ENCODE measurements around the gene TRABD2B.

The TRABD2B gene

DNA sequence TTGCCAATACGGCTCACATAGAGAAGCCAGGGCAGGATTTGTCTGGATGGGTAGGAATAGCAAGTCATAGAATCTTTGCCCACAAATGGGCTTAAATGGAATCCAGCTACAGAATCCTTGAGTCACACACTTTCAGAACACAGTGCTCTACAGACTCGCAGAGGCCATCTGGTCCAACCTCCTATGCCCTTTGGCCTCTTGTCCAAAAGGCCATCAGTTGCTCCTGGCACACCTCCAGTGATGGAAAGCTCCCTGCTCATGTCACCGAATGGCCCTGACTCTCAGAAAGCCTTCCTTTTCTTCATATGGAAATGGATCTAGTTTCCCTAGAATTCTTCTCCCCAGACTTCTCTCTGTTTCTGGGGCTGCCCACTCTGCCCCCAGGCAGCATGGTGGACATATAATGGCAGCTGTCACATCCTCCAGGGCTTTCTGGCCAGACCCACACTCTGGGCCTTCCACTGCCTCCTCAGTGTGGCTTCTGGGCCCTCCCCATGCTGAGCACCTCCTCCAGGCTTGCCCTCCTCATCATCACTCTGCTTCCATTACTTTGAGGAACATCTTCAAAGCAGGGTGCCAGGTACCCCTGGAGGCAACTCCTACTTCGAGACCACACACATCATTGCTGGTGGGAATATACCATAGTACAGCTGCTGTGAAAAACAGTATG is 33.6 kb upstream of the TRABD2B start:
- Histone ChIP-seq H3K36me3 (ENCODE audit: control insufficient read depth, insufficient read depth, low read length, severe bottlenecking) (no peaks in the 10 kb centered on the region), H3K4me3 (ENCODE audit: low read length) (no peak overlapping the region), H3K9me3 (ENCODE audit: control insufficient read depth, low read length) (no peaks in the 10 kb centered on the region), H3K4me1 (ENCODE audit: control insufficient read depth, insufficient read depth, low read length) (peaks cover 23% of the 10 kb centered on the region), H3K9ac (ENCODE audit: low read length) (no peak overlapping the region), H3K27me3 (replicated peaks; ENCODE audit: control insufficient read depth, insufficient read depth, low read length) (peaks cover 5% of the 10 kb centered on the region)
- DNase-seq (ENCODE audit: low read depth): no peak

DNA sequence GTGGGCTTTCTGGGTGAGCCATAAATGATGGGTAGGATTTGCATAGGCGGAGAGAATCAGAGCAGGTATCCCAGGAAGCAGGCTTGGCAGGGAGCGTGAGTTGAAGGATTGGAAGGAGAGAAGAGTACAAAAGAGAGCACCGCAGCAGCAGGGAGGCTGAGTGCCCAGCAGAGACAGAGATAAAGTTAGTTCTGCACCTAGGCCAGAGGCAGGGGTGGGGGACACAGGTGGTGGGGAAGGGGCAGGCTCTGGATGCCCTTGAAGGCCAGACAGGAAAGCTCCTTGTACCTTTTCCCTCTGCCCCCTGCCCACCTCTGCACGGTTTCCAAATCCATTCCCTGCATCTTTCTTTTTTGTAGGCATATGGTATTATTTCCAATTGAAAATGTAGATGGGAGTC is 33.0 kb upstream of the TRABD2B start:
- peaks cover 5% of the 10 kb centered on the region for H3K27me3 ChIP-seq (replicated peaks; ENCODE audit: control insufficient read depth, insufficient read depth, low read length)
- H3K4me3 ChIP-seq (ENCODE audit: low read length): no peak overlapping the region

DNA sequence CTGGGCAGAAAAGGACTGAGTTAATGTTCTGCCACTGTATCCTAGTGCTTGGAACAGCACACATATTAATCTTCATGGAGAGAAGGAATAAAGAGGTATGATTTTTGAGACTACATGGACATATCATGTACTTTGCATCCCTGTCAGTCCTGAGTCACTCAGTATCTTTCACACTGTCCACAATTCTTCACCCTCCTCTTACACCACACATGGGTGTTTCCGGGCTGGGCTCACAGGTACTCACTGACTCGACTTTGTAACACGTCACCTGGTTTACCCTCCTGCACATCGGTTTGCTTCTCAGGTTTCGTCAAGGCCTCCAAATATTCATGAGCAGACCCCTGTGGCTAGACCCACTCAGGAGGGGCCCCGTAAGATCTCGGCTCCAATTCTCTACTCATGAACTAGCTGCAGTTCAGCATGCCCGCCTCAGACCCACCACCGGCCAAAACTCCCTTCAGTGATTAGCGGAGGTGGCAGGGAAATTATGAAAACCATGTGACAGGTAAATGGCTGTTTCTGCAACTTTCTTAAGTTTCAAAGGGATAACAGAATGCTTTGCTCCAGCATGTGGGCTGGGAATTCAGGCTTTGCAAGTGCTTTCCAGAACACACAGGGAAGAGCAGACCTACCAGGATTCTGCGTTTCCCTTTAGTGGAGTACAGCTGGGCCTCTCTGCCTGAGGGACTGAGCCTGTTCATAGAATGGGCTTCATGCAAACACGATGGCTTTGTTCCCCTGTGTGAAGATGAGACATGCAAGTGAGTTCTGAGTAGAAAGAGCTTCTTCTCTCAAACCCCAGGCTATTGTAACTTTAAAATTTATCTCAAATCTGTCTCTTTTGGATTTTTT is 31.3 kb upstream of the TRABD2B start:
- Histone ChIP-seq H3K4me3 (ENCODE audit: low read length) (no peak overlapping the region), H3K36me3 (ENCODE audit: control insufficient read depth, insufficient read depth, low read length, severe bottlenecking) (no peaks in the 10 kb centered on the region), H3K9ac (ENCODE audit: low read length) (no peak overlapping the region), H3K27me3 (replicated peaks; ENCODE audit: control insufficient read depth, insufficient read depth, low read length) (peaks cover 5% of the 10 kb centered on the region), H3K9me3 (ENCODE audit: control insufficient read depth, low read length) (no peaks in the 10 kb centered on the region), H3K4me1 (ENCODE audit: control insufficient read depth, insufficient read depth, low read length) (peaks cover 23% of the 10 kb centered on the region)
- no peak for DNase-seq (ENCODE audit: low read depth)

More for the DNA sequence above, 33.0 kb upstream of the TRABD2B start:
- DNase-seq (ENCODE audit: low read depth): no peak
- Histone ChIP-seq H3K4me1 (ENCODE audit: control insufficient read depth, insufficient read depth, low read length) (peaks cover 23% of the 10 kb centered on the region), H3K9ac (ENCODE audit: low read length) (no peak overlapping the region), H3K9me3 (ENCODE audit: control insufficient read depth, low read length) (no peaks in the 10 kb centered on the region), H3K36me3 (ENCODE audit: control insufficient read depth, insufficient read depth, low read length, severe bottlenecking) (no peaks in the 10 kb centered on the region)

DNA sequence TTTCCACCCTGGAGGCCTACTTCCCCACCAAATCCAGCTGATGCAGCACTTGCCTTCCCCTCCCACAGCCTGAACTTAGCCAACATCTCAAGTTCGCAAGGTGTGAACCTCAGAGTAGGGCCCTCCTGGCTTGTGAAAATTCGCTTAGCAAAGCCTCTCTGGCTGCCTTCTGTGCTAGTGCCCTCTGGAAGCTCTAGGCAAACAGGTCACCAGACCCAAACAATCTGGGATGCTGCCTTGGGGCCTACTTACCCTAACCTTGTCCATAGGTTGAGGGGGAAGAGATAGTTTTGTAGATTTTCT is 30.3 kb upstream of the TRABD2B start:
- Histone ChIP-seq H3K9me3 (ENCODE audit: control insufficient read depth, low read length) (no peaks in the 10 kb centered on the region), H3K4me3 (ENCODE audit: low read length) (no peak overlapping the region), H3K4me1 (ENCODE audit: control insufficient read depth, insufficient read depth, low read length) (peaks cover 23% of the 10 kb centered on the region), H3K36me3 (ENCODE audit: control insufficient read depth, insufficient read depth, low read length, severe bottlenecking) (no peaks in the 10 kb centered on the region), H3K27me3 (replicated peaks; ENCODE audit: control insufficient read depth, insufficient read depth, low read length) (no peaks in the 10 kb centered on the region), H3K9ac (ENCODE audit: low read length) (no peak overlapping the region)
- no peak for DNase-seq (ENCODE audit: low read depth)

DNA sequence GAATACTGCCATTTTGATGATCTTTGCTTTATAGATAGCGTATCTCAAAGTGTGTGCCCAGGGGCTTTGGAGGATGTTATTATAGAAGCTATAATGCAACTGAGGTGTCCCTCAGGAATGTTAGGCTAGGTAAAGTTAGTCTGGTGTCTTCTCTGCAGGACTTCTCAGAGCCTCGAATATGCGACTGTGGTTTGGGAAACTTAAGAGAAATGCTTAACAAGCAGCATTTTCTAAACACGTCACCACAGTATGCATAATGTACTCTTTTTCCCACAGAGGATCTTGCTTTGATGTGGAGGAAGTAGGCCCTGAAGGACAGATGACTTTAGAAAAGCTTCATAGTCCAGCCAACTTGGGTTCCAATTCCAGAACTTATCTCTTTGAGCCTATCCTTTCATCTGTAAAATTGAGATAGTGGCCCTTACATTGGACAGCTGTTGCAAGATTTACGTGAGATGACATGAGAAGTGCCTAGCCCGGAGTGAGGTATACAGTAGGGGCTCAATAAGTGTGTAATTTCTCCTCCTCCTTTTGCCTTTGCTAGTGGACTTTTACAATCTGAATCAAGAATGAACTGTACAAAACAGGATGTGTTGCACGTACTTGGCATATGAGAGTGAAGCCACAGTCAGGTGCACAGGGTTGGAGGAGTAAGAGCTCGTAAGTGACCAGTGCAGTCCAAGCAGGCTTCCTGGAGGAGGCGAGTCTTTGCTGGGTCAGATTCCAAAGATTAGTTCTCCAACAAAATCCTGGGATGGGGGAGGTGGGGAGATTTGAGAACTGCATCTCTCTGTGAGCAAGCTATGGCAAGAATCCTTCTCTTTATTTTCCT is 29.7 kb upstream of the TRABD2B start:
- peaks cover 22% of the 10 kb centered on the region for H3K4me1 ChIP-seq (ENCODE audit: control insufficient read depth, insufficient read depth, low read length)
- DNase-seq (ENCODE audit: low read depth): no peak
- no peaks in the 10 kb centered on the region for H3K27me3 ChIP-seq (replicated peaks; ENCODE audit: control insufficient read depth, insufficient read depth, low read length)
- H3K4me3 ChIP-seq (ENCODE audit: low read length): no peak overlapping the region
- no peaks in the 10 kb centered on the region for H3K36me3 ChIP-seq (ENCODE audit: control insufficient read depth, insufficient read depth, low read length, severe bottlenecking)
- H3K9me3 ChIP-seq (ENCODE audit: control insufficient read depth, low read length): no peaks in the 10 kb centered on the region
- no peak overlapping the region for H3K9ac ChIP-seq (ENCODE audit: low read length)

DNA sequence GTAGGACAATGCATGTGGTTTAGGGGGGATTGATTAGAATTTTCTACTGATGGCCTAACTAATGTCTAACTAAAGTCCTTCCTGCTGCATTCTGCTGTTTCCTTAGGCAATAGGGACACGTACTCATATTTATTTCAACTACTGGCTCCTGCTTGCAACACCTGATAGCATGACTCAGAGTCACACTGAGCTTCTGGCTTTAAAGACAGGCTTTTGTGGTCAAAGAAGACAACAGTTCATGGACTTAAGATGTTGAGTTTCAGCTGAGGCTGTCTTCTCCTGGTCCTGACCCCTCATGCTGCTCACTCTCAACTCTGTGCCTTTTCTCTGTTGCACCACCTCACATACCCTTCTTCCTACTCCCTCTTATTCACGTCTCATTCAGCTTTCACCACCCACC is 29.1 kb upstream of the TRABD2B start:
- no peak overlapping the region for H3K4me3 ChIP-seq (ENCODE audit: low read length)
- H3K4me1 ChIP-seq (ENCODE audit: control insufficient read depth, insufficient read depth, low read length): peaks cover 16% of the 10 kb centered on the region
- H3K9me3 ChIP-seq (ENCODE audit: control insufficient read depth, low read length): no peaks in the 10 kb centered on the region
- H3K36me3 ChIP-seq (ENCODE audit: control insufficient read depth, insufficient read depth, low read length, severe bottlenecking): no peaks in the 10 kb centered on the region
- H3K27me3 ChIP-seq (replicated peaks; ENCODE audit: control insufficient read depth, insufficient read depth, low read length): no peaks in the 10 kb centered on the region
- no peak for DNase-seq (ENCODE audit: low read depth)
- H3K9ac ChIP-seq (ENCODE audit: low read length): no peak overlapping the region

DNA sequence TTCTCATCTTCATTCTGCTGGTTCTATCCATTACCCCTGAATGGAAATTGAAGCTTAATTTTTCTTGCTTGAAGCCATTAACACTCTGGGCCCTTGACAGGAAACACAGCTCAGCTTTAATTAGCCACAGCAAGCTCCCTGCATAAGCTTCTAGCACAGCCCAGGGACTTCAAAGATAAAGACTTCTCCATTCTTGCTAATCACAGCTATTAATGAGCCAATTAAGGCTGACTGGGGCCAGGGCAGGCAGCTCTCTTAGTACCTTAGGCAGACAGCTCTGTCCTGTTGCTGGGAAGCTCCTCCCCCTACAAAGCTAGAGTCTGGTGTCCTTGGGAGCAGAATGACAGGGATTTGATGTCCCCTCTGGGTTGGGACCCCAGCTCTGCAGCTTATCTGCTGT is 27.9 kb upstream of the TRABD2B start:
- peaks cover 11% of the 10 kb centered on the region for H3K4me1 ChIP-seq (ENCODE audit: control insufficient read depth, insufficient read depth, low read length)
- H3K9ac ChIP-seq (ENCODE audit: low read length): no peak overlapping the region
- H3K36me3 ChIP-seq (ENCODE audit: control insufficient read depth, insufficient read depth, low read length, severe bottlenecking): no peaks in the 10 kb centered on the region
- no peak for DNase-seq (ENCODE audit: low read depth)
- no peak overlapping the region for H3K4me3 ChIP-seq (ENCODE audit: low read length)
- H3K27me3 ChIP-seq (replicated peaks; ENCODE audit: control insufficient read depth, insufficient read depth, low read length): no peaks in the 10 kb centered on the region
- no peaks in the 10 kb centered on the region for H3K9me3 ChIP-seq (ENCODE audit: control insufficient read depth, low read length)

DNA sequence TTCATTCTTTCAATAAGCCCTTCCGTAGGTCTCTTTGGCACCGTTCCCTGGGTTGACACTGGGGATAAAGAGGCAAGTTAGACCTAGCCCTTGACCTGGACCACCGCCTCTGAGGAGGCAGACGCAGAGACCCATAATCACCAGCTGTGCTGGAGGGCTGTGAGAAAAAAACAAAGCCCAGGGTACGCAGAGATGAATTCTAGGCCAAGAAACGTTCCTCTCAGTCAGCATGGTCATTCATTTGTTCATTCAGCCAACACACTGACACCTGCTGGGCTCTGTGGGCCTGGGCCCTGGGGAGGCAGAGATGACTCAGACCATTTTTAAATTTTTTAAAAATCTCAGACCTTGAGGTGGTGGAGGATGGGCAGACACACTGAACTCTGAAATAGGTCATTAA is 26.3 kb upstream of the TRABD2B start:
- H3K9me3 ChIP-seq (ENCODE audit: control insufficient read depth, low read length): no peaks in the 10 kb centered on the region
- H3K4me3 ChIP-seq (ENCODE audit: low read length): no peak overlapping the region
- DNase-seq (ENCODE audit: low read depth): no peak
- H3K9ac ChIP-seq (ENCODE audit: low read length): no peak overlapping the region
- peaks cover 27% of the 10 kb centered on the region for H3K4me1 ChIP-seq (ENCODE audit: control insufficient read depth, insufficient read depth, low read length)
- H3K27me3 ChIP-seq (replicated peaks; ENCODE audit: control insufficient read depth, insufficient read depth, low read length): no peaks in the 10 kb centered on the region
- H3K36me3 ChIP-seq (ENCODE audit: control insufficient read depth, insufficient read depth, low read length, severe bottlenecking): no peaks in the 10 kb centered on the region

DNA sequence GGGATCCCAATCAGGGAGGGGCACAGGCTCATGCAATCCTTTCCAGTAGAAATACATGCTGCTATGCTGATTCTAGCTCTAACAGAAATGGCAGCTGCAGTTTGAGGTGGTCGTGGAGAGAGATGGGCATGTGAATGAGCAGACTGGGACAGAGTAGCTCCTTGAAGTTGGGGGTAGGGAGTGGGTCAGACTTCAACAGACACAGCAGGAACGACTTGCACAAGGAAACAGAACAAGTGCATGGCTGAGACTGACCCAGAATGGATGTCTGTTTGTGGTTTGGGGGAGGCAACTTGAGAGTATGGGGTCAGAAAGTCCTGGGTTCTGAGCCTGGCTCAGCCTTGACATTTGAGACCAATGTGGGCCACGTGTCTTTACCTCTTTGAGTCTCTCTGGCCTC is 25.1 kb upstream of the TRABD2B start:
- no peak for DNase-seq (ENCODE audit: low read depth)
- H3K9ac ChIP-seq (ENCODE audit: low read length): no peak overlapping the region
- peaks cover 38% of the 10 kb centered on the region for H3K4me1 ChIP-seq (ENCODE audit: control insufficient read depth, insufficient read depth, low read length)
- no peaks in the 10 kb centered on the region for H3K9me3 ChIP-seq (ENCODE audit: control insufficient read depth, low read length)
- H3K36me3 ChIP-seq (ENCODE audit: control insufficient read depth, insufficient read depth, low read length, severe bottlenecking): no peaks in the 10 kb centered on the region
- no peak overlapping the region for H3K4me3 ChIP-seq (ENCODE audit: low read length)
- H3K27me3 ChIP-seq (replicated peaks; ENCODE audit: control insufficient read depth, insufficient read depth, low read length): no peaks in the 10 kb centered on the region

DNA sequence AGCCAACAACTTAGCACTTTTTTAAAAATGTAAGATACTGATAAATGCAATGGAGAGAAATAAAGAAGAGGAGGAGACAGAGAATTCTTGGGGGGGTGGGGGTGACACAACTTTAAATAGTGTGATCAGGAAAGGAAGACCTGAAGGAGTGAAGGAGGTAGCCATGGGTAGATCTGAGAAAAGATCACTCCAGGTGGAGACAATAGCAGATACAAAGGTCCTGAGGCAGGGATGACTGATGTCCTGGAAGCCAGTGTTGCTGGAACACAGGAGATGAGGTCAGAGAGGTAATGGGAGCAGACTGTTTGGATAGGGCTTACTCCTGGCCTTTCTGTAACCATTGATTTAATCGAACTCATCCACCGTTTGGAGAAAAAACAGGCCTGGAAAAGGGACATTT is 24.6 kb upstream of the TRABD2B start:
- no peaks in the 10 kb centered on the region for H3K27me3 ChIP-seq (replicated peaks; ENCODE audit: control insufficient read depth, insufficient read depth, low read length)
- H3K4me1 ChIP-seq (ENCODE audit: control insufficient read depth, insufficient read depth, low read length): peaks cover 44% of the 10 kb centered on the region
- H3K4me3 ChIP-seq (ENCODE audit: low read length): no peak overlapping the region
- H3K9ac ChIP-seq (ENCODE audit: low read length): no peak overlapping the region
- no peaks in the 10 kb centered on the region for H3K36me3 ChIP-seq (ENCODE audit: control insufficient read depth, insufficient read depth, low read length, severe bottlenecking)
- no peaks in the 10 kb centered on the region for H3K9me3 ChIP-seq (ENCODE audit: control insufficient read depth, low read length)
- no peak for DNase-seq (ENCODE audit: low read depth)

DNA sequence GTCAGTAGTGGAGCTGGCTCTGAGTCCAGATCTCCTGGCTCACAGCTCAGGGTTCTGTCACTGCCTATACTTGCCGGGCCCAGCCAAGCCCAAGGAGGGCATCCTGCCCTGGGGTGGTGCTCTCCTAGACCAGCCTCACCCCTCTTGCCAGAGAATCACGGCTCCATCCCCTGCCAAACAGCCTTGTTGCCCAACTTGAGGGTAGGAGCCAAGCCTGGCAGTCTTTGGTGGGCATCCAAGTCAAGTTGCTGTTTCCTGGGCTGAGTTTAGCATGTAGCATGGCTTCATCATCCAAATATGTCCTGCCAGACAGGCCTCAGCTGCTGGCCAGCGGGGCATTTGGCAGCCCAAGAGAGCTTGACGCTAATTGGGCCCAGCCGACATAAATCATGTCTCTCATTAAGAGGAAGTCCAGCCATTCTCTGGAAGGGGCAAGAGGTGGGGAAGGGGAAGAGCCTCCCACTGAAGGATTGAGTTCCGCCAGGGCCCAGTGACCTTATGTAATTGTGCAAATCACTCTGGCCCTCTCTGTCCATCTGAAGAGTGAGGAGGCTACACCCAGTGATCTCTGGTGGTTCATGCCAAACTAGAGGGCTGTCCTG is 22.6 kb upstream of the TRABD2B start:
- DNase-seq (ENCODE audit: low read depth): peak; percentile 11
- no peaks in the 10 kb centered on the region for H3K9me3 ChIP-seq (ENCODE audit: control insufficient read depth, low read length)
- no peak overlapping the region for H3K9ac ChIP-seq (ENCODE audit: low read length)
- H3K36me3 ChIP-seq (ENCODE audit: control insufficient read depth, insufficient read depth, low read length, severe bottlenecking): no peaks in the 10 kb centered on the region
- no peaks in the 10 kb centered on the region for H3K27me3 ChIP-seq (replicated peaks; ENCODE audit: control insufficient read depth, insufficient read depth, low read length)
- H3K4me1 ChIP-seq (ENCODE audit: control insufficient read depth, insufficient read depth, low read length): peaks cover 40% of the 10 kb centered on the region
- H3K4me3 ChIP-seq (ENCODE audit: low read length): no peak overlapping the region

Measured in adipocyte (in vitro differentiated cells).